GM12892 (cell line): ENCODE measurements around the gene NRXN3.

Experiments
- POLR2A ChIP-seq: IDR thresholded peaks from 2 replicates; pipeline ENCODE4 v1.6.1; 2011; ENCODE audit warnings: low read depth, low read length, control low read depth
- POLR2AphosphoS5 ChIP-seq: IDR thresholded peaks from 2 replicates; pipeline ENCODE4 v1.6.1; 2011; ENCODE audit warnings: low read depth, low read length, control low read depth

DNA sequence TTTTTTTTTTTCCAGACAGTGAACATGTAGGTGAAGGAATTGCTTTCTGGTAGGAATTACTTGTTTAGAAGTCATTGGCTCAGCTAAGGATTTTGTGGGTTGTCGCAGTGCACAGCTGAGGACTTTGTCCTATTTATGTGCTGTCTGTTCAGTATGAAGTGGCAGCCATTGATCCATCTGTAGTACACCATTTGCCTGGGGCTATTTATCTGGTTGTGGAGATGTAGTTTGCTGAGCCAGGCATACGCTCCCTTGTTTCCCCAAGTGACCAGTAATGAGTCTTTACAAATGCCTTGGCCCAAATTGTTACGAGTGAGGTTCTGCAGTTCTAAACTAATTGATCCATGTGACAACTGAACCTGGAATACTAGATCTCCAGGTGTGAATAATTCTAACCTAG is 140.1 kb downstream of the NRXN3 start:
- TF ChIP-seq POLR2AphosphoS5 (no peak), POLR2A (no peak)
